RWPE1 (cell line): ENCODE measurements around the gene CNTRL.

Experiments used
- CTCF ChIA-PET: fragments of 350-600 bp; sonication (Branson Sonifier 250); formaldehyde crosslinking; extraction: SDS; loops from one replicate; lab custom pipeline; 2021; lab: Yijun Ruan, JAX
- POLR2A ChIA-PET: fragments of 400-600 bp; formaldehyde crosslinking; extraction: SDS; loops from one replicate; lab custom pipeline; 2020; ENCODE audit warnings: antibody characterized with exemption; ENCODE audit not compliant: low non-redundant PET; lab: Yijun Ruan, JAX
- DNase-seq: peaks from one replicate; pipeline ENCODE4 v3.0.0; 2012; ENCODE audit warnings: low spot score
- H3K27ac ChIP-seq: fragments of 450-650 bp; 2 replicates; pipeline ENCODE4 v1.5.1; 2017
- CTCF ChIP-seq: fragments of 450-650 bp; conservative IDR thresholded peaks from 2 replicates; pipeline ENCODE4 v1.5.1; 2017; ENCODE audit warnings: low read depth, mild to moderate bottlenecking

CNTRL gene

GRCh38 chr9:121185774-121186403 is 111.1 kb downstream of the CNTRL start:
- no peak for TF ChIP-seq CTCF
- DNase-seq, result no peak
- H3K27ac ChIP-seq, result no peak overlapping the region
- POLR2A ChIA-PET, result interaction anchor here (0.8 kb wide), 1 partner anchor 15 kb away, joined by 8 read pairs; the partner anchor contains the start of gene RAB14
- CTCF ChIA-PET, result interaction anchor here (0.5 to 1.8 kb wide), 4 partner anchors 13 to 218 kb away, joined by 3 to 4 read pairs (median 4); partner anchors contain the start of gene RAB14

GRCh38 chr9:121187636-121188305 is 113.0 kb downstream of the CNTRL start:
- DNase-seq, result no peak
- CTCF ChIA-PET, result interaction anchor here (0.6 to 0.7 kb wide), 3 partner anchors 14 to 147 kb away, joined by 4 to 9 read pairs (median 4); partner anchors contain the start of gene RAB14
- no peak overlapping the region for H3K27ac ChIP-seq
- no peak for TF ChIP-seq CTCF
- POLR2A ChIA-PET, result no interaction called here

GRCh38 chr9:121189006-121189405 is 114.3 kb downstream of the CNTRL start:
- CTCF ChIA-PET, result interaction anchor here (0.7 kb wide), 1 partner anchor 221 kb away, joined by 3 read pairs; no protein-coding TSS in a partner anchor
- DNase-seq, result no peak
- POLR2A ChIA-PET, result no interaction called here
- no peak for TF ChIP-seq CTCF
- no peak overlapping the region for H3K27ac ChIP-seq

GRCh38 chr9:121189660-121190059 is 114.9 kb downstream of the CNTRL start:
- TF ChIP-seq CTCF, result no peak
- H3K27ac ChIP-seq, result no peak overlapping the region
- DNase-seq, result no peak
- POLR2A ChIA-PET, result no interaction called here
- CTCF ChIA-PET, result no interaction called here

- ChIA-PET POLR2A (no interaction called here), CTCF (no interaction called here)
- TF ChIP-seq CTCF, result no peak
- DNase-seq, result no peak
- H3K27ac ChIP-seq, result no peak overlapping the region
Observed at GRCh38 chr9:121191235-121191634, 116.5 kb downstream of the CNTRL start.

- TF ChIP-seq CTCF, result no peak
- ChIA-PET POLR2A (no interaction called here), CTCF (interaction anchor here (0.7 kb wide), 1 partner anchor 93 kb away, joined by 4 read pairs; no protein-coding TSS in a partner anchor)
- DNase-seq, result no peak
- H3K27ac ChIP-seq, result no peak overlapping the region
Observed at GRCh38 chr9:121192518-121192917, 117.8 kb downstream of the CNTRL start.
